ENCODE data around the gene TBC1D19.

DNA sequence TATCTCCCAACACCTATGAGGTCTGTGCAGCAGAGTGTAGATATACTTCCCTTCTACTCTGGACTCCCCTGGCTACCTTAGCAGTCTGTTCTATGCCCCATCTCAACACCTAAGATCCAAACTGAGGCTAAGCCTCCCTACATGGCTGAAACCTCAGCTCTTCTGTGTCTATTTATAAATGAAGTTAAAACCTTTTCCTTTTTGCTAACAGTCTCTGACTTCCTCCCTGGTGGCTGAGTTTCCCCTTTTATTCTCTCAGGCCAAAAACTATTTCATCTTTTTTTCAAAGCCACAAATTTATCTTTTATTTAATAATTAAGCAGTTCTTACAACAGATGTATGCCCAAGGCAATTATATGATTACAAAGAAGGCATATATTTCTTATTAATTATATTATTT lies 164.9 kb downstream of the TBC1D19 start:
- TF ChIP-seq, protein P1, sequence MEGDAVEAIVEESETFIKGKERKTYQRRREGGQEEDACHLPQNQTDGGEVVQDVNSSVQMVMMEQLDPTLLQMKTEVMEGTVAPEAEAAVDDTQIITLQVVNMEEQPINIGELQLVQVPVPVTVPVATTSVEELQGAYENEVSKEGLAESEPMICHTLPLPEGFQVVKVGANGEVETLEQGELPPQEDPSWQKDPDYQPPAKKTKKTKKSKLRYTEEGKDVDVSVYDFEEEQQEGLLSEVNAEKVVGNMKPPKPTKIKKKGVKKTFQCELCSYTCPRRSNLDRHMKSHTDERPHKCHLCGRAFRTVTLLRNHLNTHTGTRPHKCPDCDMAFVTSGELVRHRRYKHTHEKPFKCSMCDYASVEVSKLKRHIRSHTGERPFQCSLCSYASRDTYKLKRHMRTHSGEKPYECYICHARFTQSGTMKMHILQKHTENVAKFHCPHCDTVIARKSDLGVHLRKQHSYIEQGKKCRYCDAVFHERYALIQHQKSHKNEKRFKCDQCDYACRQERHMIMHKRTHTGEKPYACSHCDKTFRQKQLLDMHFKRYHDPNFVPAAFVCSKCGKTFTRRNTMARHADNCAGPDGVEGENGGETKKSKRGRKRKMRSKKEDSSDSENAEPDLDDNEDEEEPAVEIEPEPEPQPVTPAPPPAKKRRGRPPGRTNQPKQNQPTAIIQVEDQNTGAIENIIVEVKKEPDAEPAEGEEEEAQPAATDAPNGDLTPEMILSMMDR (IDR thresholded peaks at IDR 0.05; ENCODE audit: low read depth, low read length), result no peak
- TF ChIP-seq POLR2A (IDR thresholded peaks at IDR 0.05; ENCODE audit: extremely low read depth, insufficient read length), result no peak
